Measurements from ENCODE around the gene HPN. TPM values are rescaled to one million over a fixed set of nuclear protein-coding genes. Genes with fewer than 3 reads are reported as not detected.

Gene HPN
- total and polyA plus RNA-seq, 2 of the 13 experiments (the other 11 are each of a cell fraction or from before 2014, with no cell fraction given): 46.7 to 261 TPM

DNA sequence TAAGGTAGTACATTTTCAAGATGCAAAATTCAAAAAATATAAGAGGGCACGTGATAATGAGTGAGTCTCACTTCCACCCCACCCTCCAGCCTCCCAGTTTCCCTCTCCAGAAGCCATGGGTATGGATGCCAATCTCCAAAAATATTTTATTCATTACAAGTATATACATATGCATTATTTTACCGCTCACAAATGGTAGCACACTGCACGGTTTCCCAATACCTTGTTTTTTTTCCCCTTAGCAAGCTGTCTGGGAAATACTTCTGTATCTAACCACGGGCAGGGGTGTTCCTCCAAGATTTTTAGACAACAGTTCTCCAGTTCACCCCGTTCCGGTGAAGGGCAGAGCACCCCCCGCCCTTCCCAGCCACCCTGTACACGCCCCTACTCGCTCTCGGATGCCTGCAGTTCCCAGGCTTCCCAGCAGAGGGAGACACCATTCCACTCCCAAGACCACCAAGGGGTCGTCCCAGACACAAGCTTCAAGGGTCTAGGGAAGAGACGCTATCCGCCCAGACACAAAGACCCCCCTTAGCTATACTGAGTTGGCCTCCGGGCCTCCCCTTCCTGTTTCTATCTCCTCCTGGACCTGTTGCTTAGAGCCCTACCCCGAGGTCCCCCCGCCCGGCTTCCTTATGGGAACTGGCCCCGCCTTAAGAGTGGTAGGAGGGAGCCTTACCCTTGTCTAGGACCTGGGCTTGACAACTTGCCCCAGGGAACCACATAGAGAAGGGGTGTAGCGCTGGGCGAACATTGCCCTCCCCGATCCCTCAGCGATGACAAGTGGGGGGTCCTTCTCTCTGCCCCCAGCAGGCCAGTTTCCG lies 73.0 kb downstream of the HPN start (continued):
- TF ChIP-seq THAP11 (CRISPR knock-in tag; IDR thresholded peaks at IDR 0.05) (no peak), HDAC2 (CRISPR knock-in tag; IDR thresholded peaks at IDR 0.05) (no peak), LCORL (IDR thresholded peaks at IDR 0.05) (no peak), LCORL (CRISPR knock-in tag; IDR thresholded peaks at IDR 0.05) (peak; percentile 71), CENPX (CRISPR knock-in tag; IDR thresholded peaks at IDR 0.05) (no peak), KDM5B (CRISPR knock-in tag; IDR thresholded peaks at IDR 0.05; ENCODE audit: borderline replicate concordance) (peak; percentile 73; the same call in 1 of the 2 replicates), ZNF569 (CRISPR knock-in tag; IDR thresholded peaks at IDR 0.05; ENCODE audit: borderline replicate concordance) (no peak), ZNF790 (CRISPR knock-in tag; IDR thresholded peaks at IDR 0.05; ENCODE audit: borderline replicate concordance) (no peak), GLI4 (CRISPR knock-in tag; IDR thresholded peaks at IDR 0.05; ENCODE audit: borderline replicate concordance) (peak; percentile 43; the same call in 1 of the 2 replicates), BORCS8-MEF2B (CRISPR knock-in tag; IDR thresholded peaks at IDR 0.05) (no peak), MED1 (CRISPR knock-in tag; IDR thresholded peaks at IDR 0.05) (peak; percentile 55; the same call in 1 of the 2 replicates), SALL1 (CRISPR knock-in tag; IDR thresholded peaks at IDR 0.05) (0 out of 2 replicates have a peak, but pooled peaks have one; percentile 28), ZNF12 (CRISPR knock-in tag; IDR thresholded peaks at IDR 0.05) (no peak), ZNF382 (CRISPR knock-in tag; IDR thresholded peaks at IDR 0.05; ENCODE audit: borderline replicate concordance) (no peak), NR2F1 (CRISPR knock-in tag; IDR thresholded peaks at IDR 0.05) (no peak), ZNF329 (CRISPR knock-in tag; IDR thresholded peaks at IDR 0.05; ENCODE audit: low read depth) (no peak), KLF16 (CRISPR knock-in tag; IDR thresholded peaks at IDR 0.05) (0 out of 4 replicates have a peak, but pooled peaks of 1 of the 2 experiments have one; percentile 36), ARID4A (CRISPR knock-in tag; IDR thresholded peaks at IDR 0.05; ENCODE audit: borderline replicate concordance) (peak; percentile 26; the same call in 1 of the 2 replicates), POLR2G (IDR thresholded peaks at IDR 0.05; ENCODE audit: low read depth, low read length) (no peak), NR2F2 (IDR thresholded peaks at IDR 0.05; ENCODE audit: borderline replicate concordance, low read depth) (no peak), ZBTB7B (CRISPR knock-in tag; IDR thresholded peaks at IDR 0.05) (peak; percentile 99), TBX2 (CRISPR knock-in tag; IDR thresholded peaks at IDR 0.05; ENCODE audit: borderline replicate concordance) (no peak), ZNF816 (CRISPR knock-in tag; IDR thresholded peaks at IDR 0.05; ENCODE audit: borderline replicate concordance) (no peak), NFE2L2 (IDR thresholded peaks at IDR 0.05; ENCODE audit: low read length) (no peak)
- TF ChIP-seq, protein P1, sequence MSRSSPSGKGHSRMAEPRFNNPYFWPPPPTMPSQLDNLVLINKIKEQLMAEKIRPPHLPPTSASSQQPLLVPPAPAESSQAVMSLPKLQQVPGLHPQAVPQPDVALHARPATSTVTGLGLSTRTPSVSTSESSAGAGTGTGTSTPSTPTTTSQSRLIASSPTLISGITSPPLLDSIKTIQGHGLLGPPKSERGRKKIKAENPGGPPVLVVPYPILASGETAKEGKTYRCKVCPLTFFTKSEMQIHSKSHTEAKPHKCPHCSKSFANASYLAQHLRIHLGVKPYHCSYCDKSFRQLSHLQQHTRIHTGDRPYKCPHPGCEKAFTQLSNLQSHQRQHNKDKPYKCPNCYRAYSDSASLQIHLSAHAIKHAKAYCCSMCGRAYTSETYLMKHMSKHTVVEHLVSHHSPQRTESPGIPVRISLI (CRISPR knock-in tag; IDR thresholded peaks at IDR 0.05; ENCODE audit: borderline replicate concordance): no peak
